CD4-positive, alpha-beta T cell treated with Interleukin-17A for 4 hours (primary cell): ENCODE measurements around the gene SNX9.

ENCODE experiments used
- DNase-seq: peaks from one replicate; pipeline ENCODE4 v3.0.0-alpha.2; 2020; ENCODE audit warnings: mixed read lengths

SNX9 gene

GRCh38 chr6:157982563-157983405, 159.7 kb downstream of the SNX9 start:
- DNase-seq: peak; percentile 28

GRCh38 chr6:157983406-157984119, 160.5 kb downstream of the SNX9 start:
- DNase-seq: no peak

- no peak for DNase-seq
Observed at GRCh38 chr6:157984128-157984527, 161.1 kb downstream of the SNX9 start.

GRCh38 chr6:157984686-157985225, 161.7 kb downstream of the SNX9 start:
- DNase-seq: peak; percentile 42

- no peak for DNase-seq
Observed at GRCh38 chr6:157985378-157986155, 162.5 kb downstream of the SNX9 start.

GRCh38 chr6:157987788-157988699, 165.0 kb downstream of the SNX9 start:
- no peak for DNase-seq

GRCh38 chr6:157988700-157989063, 165.6 kb downstream of the SNX9 start:
- DNase-seq: no peak

GRCh38 chr6:157989541-157990289, 166.7 kb downstream of the SNX9 start:
- DNase-seq: peak; percentile 59

- DNase-seq: peak; percentile 57
Observed at GRCh38 chr6:157990321-157991066, 167.4 kb downstream of the SNX9 start.

GRCh38 chr6:157991067-157991432, 168.0 kb downstream of the SNX9 start:
- DNase-seq: no peak

GRCh38 chr6:157993076-157993475, 170.0 kb downstream of the SNX9 start:
- DNase-seq: no peak

- no peak for DNase-seq
Observed at GRCh38 chr6:157994125-157994795, 171.2 kb downstream of the SNX9 start.
